Activated T-helper 2 cell treated with anti-CD3 and anti-CD28 coated beads, Interferon-gamma antibody, Interleukin-2, Interleukin-4, amounts not matched to agents 10 μg/mL and 5 μg/mL and 100 μg/mL, durations not matched to agents 14 hours and 24 hours and 36 hours (primary cell): ENCODE measurements around the gene PALMD. TPM values are rescaled to one million over a fixed set of nuclear protein-coding genes. Genes with fewer than 3 reads are reported as not detected.

ENCODE experiments used
- DNase-seq: peaks from one replicate; pipeline ENCODE4 v3.0.0; 2021; ENCODE audit warnings: low spot score
- H3K27ac Mint-ChIP-seq: one replicate; pipeline ENCODE4 v1.8.0; 2021; ENCODE audit warnings: mixed read lengths
- H3K27me3 Mint-ChIP-seq: one replicate; pipeline ENCODE4 v1.8.0; 2021; ENCODE audit warnings: low read depth, mixed read lengths
- H3K36me3 Mint-ChIP-seq: one replicate; pipeline ENCODE4 v1.8.0; 2021; ENCODE audit warnings: low read depth, mixed read lengths
- H3K4me1 Mint-ChIP-seq: one replicate; pipeline ENCODE4 v1.8.0; 2021; ENCODE audit warnings: low read depth, mixed read lengths
- H3K4me3 Mint-ChIP-seq: one replicate; pipeline ENCODE4 v1.8.0; 2021; ENCODE audit warnings: low read depth, mild to moderate bottlenecking, moderate library complexity, mixed read lengths
- H3K9me3 Mint-ChIP-seq: one replicate; pipeline ENCODE4 v1.8.0; 2021; ENCODE audit warnings: mixed read lengths
- intact Hi-C: fragments of 100-400 bp; cut with micrococcal nuclease; formaldehyde crosslinking; loops from one replicate; pipeline ENCODE4 v1.15.1; 2023
- total RNA-seq: library from RNA; stranded (reverse); gene quantifications from 2 replicates; pipeline ENCODE4 v1.2.3, GENCODE V29; 2022

Gene PALMD
- not detected in 2 replicates for total RNA-seq

GRCh38 chr1:99645699-99646531 is at the start of gene PALMD:
Gene PALMD, plus strand, starts transcription at chr1:99646113. Its CDS starts 205 bp downstream, at chr1:99646318.
- no peak for DNase-seq
- peaks cover 3% of the 10 kb centered on the region for H3K4me1 Mint-ChIP-seq
- no peaks in the 10 kb centered on the region for H3K36me3 Mint-ChIP-seq
- intact Hi-C loops: no loop called here
- H3K27me3 Mint-ChIP-seq: peaks cover 27% of the 10 kb centered on the region
- no peak within 1 kb of the TSS for H3K4me3 Mint-ChIP-seq
- H3K27ac Mint-ChIP-seq: no peak within 1 kb of the TSS
- H3K9me3 Mint-ChIP-seq: no peaks in the 10 kb centered on the region

GRCh38 chr1:99598738-99599411 is 47.0 kb upstream of the PALMD start:
- no peak for DNase-seq
- Mint-ChIP-seq H3K36me3 (no peaks in the 10 kb centered on the region), H3K27ac (no peak overlapping the region), H3K9me3 (no peaks in the 10 kb centered on the region), H3K4me1 (no peaks in the 10 kb centered on the region), H3K27me3 (no peaks in the 10 kb centered on the region), H3K4me3 (no peak overlapping the region)
- intact Hi-C loops: no loop called here

GRCh38 chr1:99599678-99600175 is 46.2 kb upstream of the PALMD start:
- Mint-ChIP-seq H3K4me1 (no peaks in the 10 kb centered on the region), H3K27ac (no peak overlapping the region), H3K4me3 (no peak overlapping the region), H3K9me3 (no peaks in the 10 kb centered on the region), H3K27me3 (no peaks in the 10 kb centered on the region), H3K36me3 (no peaks in the 10 kb centered on the region)
- no peak for DNase-seq
- intact Hi-C loops: no loop called here

GRCh38 chr1:99600782-99601181 is 45.1 kb upstream of the PALMD start:
- Mint-ChIP-seq H3K9me3 (no peaks in the 10 kb centered on the region), H3K27me3 (no peaks in the 10 kb centered on the region)
- intact Hi-C loops: no loop called here

GRCh38 chr1:99601208-99601607 is 44.7 kb upstream of the PALMD start:
- H3K4me3 Mint-ChIP-seq: no peak overlapping the region
- no peaks in the 10 kb centered on the region for H3K9me3 Mint-ChIP-seq
- H3K36me3 Mint-ChIP-seq: no peaks in the 10 kb centered on the region
- no peak overlapping the region for H3K27ac Mint-ChIP-seq
- H3K27me3 Mint-ChIP-seq: no peaks in the 10 kb centered on the region
- intact Hi-C loops: no loop called here
- no peaks in the 10 kb centered on the region for H3K4me1 Mint-ChIP-seq
- no peak for DNase-seq

More at GRCh38 chr1:99600782-99601181, 45.1 kb upstream of the PALMD start:
- H3K4me3 Mint-ChIP-seq: no peak overlapping the region
- no peaks in the 10 kb centered on the region for H3K4me1 Mint-ChIP-seq
- no peak overlapping the region for H3K27ac Mint-ChIP-seq
- no peak for DNase-seq
- H3K36me3 Mint-ChIP-seq: no peaks in the 10 kb centered on the region

GRCh38 chr1:99601709-99602403 is 44.1 kb upstream of the PALMD start:
- Mint-ChIP-seq H3K27me3 (no peaks in the 10 kb centered on the region), H3K36me3 (no peaks in the 10 kb centered on the region), H3K9me3 (no peaks in the 10 kb centered on the region), H3K4me1 (no peaks in the 10 kb centered on the region), H3K4me3 (no peak overlapping the region), H3K27ac (no peak overlapping the region)
- DNase-seq: no peak
- intact Hi-C loops: no loop called here

GRCh38 chr1:99602404-99602969 is 43.4 kb upstream of the PALMD start:
- Mint-ChIP-seq H3K4me1 (no peaks in the 10 kb centered on the region), H3K4me3 (no peak overlapping the region), H3K27me3 (no peaks in the 10 kb centered on the region), H3K27ac (no peak overlapping the region), H3K36me3 (no peaks in the 10 kb centered on the region), H3K9me3 (peaks cover 1% of the 10 kb centered on the region)
- DNase-seq: no peak
- intact Hi-C loops: no loop called here

GRCh38 chr1:99603699-99604560 is 42.0 kb upstream of the PALMD start:
- Mint-ChIP-seq H3K9me3 (peaks cover 3% of the 10 kb centered on the region), H3K4me3 (no peak overlapping the region), H3K4me1 (no peaks in the 10 kb centered on the region), H3K27me3 (no peaks in the 10 kb centered on the region), H3K36me3 (no peaks in the 10 kb centered on the region), H3K27ac (no peak overlapping the region)
- DNase-seq: no peak
- intact Hi-C loops: no loop called here

- no peak overlapping the region for H3K4me3 Mint-ChIP-seq
- peaks cover 3% of the 10 kb centered on the region for H3K9me3 Mint-ChIP-seq
- intact Hi-C loops: no loop called here
- no peak overlapping the region for H3K27ac Mint-ChIP-seq
- no peaks in the 10 kb centered on the region for H3K4me1 Mint-ChIP-seq
- no peak for DNase-seq
- no peaks in the 10 kb centered on the region for H3K36me3 Mint-ChIP-seq
- no peaks in the 10 kb centered on the region for H3K27me3 Mint-ChIP-seq
Measured at GRCh38 chr1:99606306-99606705, 39.6 kb upstream of the PALMD start.

GRCh38 chr1:99607590-99607989 is 38.3 kb upstream of the PALMD start:
- no peak overlapping the region for H3K4me3 Mint-ChIP-seq
- no peak overlapping the region for H3K27ac Mint-ChIP-seq
- no peaks in the 10 kb centered on the region for H3K27me3 Mint-ChIP-seq
- H3K36me3 Mint-ChIP-seq: no peaks in the 10 kb centered on the region
- H3K4me1 Mint-ChIP-seq: no peaks in the 10 kb centered on the region
- intact Hi-C loops: no loop called here
- DNase-seq: no peak
- peaks cover 3% of the 10 kb centered on the region for H3K9me3 Mint-ChIP-seq

- intact Hi-C loops: no loop called here
- H3K27me3 Mint-ChIP-seq: no peaks in the 10 kb centered on the region
- no peaks in the 10 kb centered on the region for H3K36me3 Mint-ChIP-seq
- no peak overlapping the region for H3K27ac Mint-ChIP-seq
- peaks cover 3% of the 10 kb centered on the region for H3K9me3 Mint-ChIP-seq
- H3K4me3 Mint-ChIP-seq: no peak overlapping the region
- no peak for DNase-seq
- H3K4me1 Mint-ChIP-seq: no peaks in the 10 kb centered on the region
Measured at GRCh38 chr1:99608058-99608457, 37.9 kb upstream of the PALMD start.

GRCh38 chr1:99613716-99614115 is 32.2 kb upstream of the PALMD start:
- Mint-ChIP-seq H3K9me3 (no peaks in the 10 kb centered on the region), H3K4me1 (no peaks in the 10 kb centered on the region), H3K36me3 (no peaks in the 10 kb centered on the region), H3K4me3 (no peak overlapping the region), H3K27me3 (no peaks in the 10 kb centered on the region), H3K27ac (no peak overlapping the region)
- no peak for DNase-seq
- intact Hi-C loops: loop anchor here (10.0 kb wide), 1 partner anchor 81 kb away; no protein-coding TSS in a partner anchor
